DOHH2 (cell line): Measurements from ENCODE around the gene FLRT1.

Experiments
- EZH2phosphoT487 ChIP-seq: fragments of 200-600 bp; sonication (generic); IDR thresholded peaks from 2 replicates; pipeline ENCODE4 v1.6.1; 2017; ENCODE audit warnings: borderline replicate concordance, mild to moderate bottlenecking, antibody characterized with exemption, low read length, moderate library complexity, mixed read lengths
- TF ChIP-seq, protein P1 (sequence below): fragments of 200-600 bp; sonication (generic); IDR thresholded peaks from one replicate; pipeline ENCODE4 v1.5.1; 2014; ENCODE audit warnings: antibody characterized with exemption, mild to moderate bottlenecking, low read depth, low read length; ENCODE audit not compliant: poor library complexity, severe bottlenecking

DNA sequence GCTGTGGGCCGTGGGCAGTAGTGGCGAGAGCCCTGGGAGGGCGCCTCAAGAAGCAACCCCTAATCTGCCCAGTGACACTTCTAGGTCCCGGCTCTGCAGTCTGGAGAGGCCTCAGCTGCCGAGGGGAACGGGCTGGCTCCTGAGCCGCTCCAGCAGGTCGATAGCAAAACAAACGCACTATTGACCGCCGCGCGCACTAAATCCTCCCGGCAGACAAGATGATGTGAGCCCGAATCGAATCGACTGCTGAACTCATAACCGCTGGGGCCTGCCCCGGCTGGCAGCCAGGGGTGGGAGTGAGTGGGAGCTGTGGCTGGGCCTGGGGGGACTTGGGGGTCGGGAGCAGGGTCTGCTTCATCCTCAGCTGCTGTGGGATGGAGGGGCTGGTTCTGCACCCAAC is 36.1 kb downstream of the FLRT1 start:
- TF ChIP-seq, protein P1, sequence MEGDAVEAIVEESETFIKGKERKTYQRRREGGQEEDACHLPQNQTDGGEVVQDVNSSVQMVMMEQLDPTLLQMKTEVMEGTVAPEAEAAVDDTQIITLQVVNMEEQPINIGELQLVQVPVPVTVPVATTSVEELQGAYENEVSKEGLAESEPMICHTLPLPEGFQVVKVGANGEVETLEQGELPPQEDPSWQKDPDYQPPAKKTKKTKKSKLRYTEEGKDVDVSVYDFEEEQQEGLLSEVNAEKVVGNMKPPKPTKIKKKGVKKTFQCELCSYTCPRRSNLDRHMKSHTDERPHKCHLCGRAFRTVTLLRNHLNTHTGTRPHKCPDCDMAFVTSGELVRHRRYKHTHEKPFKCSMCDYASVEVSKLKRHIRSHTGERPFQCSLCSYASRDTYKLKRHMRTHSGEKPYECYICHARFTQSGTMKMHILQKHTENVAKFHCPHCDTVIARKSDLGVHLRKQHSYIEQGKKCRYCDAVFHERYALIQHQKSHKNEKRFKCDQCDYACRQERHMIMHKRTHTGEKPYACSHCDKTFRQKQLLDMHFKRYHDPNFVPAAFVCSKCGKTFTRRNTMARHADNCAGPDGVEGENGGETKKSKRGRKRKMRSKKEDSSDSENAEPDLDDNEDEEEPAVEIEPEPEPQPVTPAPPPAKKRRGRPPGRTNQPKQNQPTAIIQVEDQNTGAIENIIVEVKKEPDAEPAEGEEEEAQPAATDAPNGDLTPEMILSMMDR = no peak
- no peak for TF ChIP-seq EZH2phosphoT487
